ENCODE results near the gene MAN2A1.

GRCh38 chr5:109767997-109768396 is 78.3 kb downstream of the MAN2A1 start:
- TF ChIP-seq CTCF (conservative IDR thresholded peaks at IDR 0.05 in 1 of 2, IDR thresholded peaks at IDR 0.05 in 1 of 2; ENCODE audit: low read depth in 1 of 2, low read length in 2 of 2), result no peak
- no peak for TF ChIP-seq EZH2 (IDR thresholded peaks at IDR 0.05; ENCODE audit: low read length, missing control alignments)

Data from fibroblast of lung (primary cell).